Smooth muscle cell (in vitro differentiated cells): Measurements from ENCODE around the gene PDP2. TPM values are rescaled to one million over a fixed set of nuclear protein-coding genes. Genes with fewer than 3 reads are reported as not detected.

Experiments
- DNase-seq: peaks from one replicate; lab custom pipeline; 2025; ENCODE audit not compliant: unreplicated experiment; lab: John Stamatoyannopoulos, UW
- H2AFZ ChIP-seq: fragments of 200-600 bp; sonication (generic); 2 replicates; pipeline ENCODE4 v1.6.0; 2016; ENCODE audit warnings: antibody characterized with exemption, low read depth, mild to moderate bottlenecking
- H3F3A ChIP-seq: fragments of 200-600 bp; sonication (generic); 2 replicates; pipeline ENCODE4 v1.6.0; 2017; ENCODE audit warnings: antibody characterized with exemption, low read depth
- H3K27ac ChIP-seq: fragments of 200-600 bp; sonication (generic); 2 replicates; pipeline ENCODE4 v1.5.1; 2016; ENCODE audit warnings: low read depth, mild to moderate bottlenecking
- H3K27me3 ChIP-seq: fragments of 200-600 bp; sonication (generic); 2 replicates; pipeline ENCODE4 v1.6.1; 2016; ENCODE audit warnings: low read depth, mild to moderate bottlenecking
- H3K36me3 ChIP-seq: fragments of 200-600 bp; sonication (generic); 2 replicates; pipeline ENCODE4 v1.5.1; 2016; ENCODE audit warnings: low read depth
- H3K4me1 ChIP-seq: fragments of 200-600 bp; sonication (generic); 2 replicates; pipeline ENCODE4 v1.5.1; 2016; ENCODE audit warnings: low read depth
- H3K4me2 ChIP-seq: fragments of 200-600 bp; sonication (generic); 2 replicates; pipeline ENCODE4 v1.6.0; 2016; ENCODE audit warnings: mild to moderate bottlenecking
- H3K4me3 ChIP-seq: fragments of 200-600 bp; sonication (generic); 2 replicates; pipeline ENCODE4 v1.5.1; 2016; ENCODE audit warnings: mild to moderate bottlenecking
- H3K79me2 ChIP-seq: fragments of 200-600 bp; sonication (generic); 2 replicates; pipeline ENCODE4 v1.6.0; 2016; ENCODE audit warnings: low read depth, mild to moderate bottlenecking
- H3K9ac ChIP-seq: fragments of 200-600 bp; sonication (generic); 2 replicates; pipeline ENCODE4 v1.6.0; 2016; ENCODE audit warnings: low read depth
- H3K9me3 ChIP-seq: fragments of 200-600 bp; sonication (generic); replicated peaks from 2 replicates; pipeline ENCODE4 v1.5.1; 2016; ENCODE audit warnings: low read depth
- H4K20me1 ChIP-seq: fragments of 200-600 bp; sonication (generic); 2 replicates; pipeline ENCODE4 v1.6.0; 2016; ENCODE audit warnings: low read depth
- WGBS: methylation state at CpG from one replicate; pipeline ENCODE4 v1.1.7; 2016; ENCODE audit warnings: low lambda C conversion rate; 5-methylcytosine and 5-hydroxymethylcytosine counted together
- polyA plus RNA-seq: library from polyadenylated mRNA; unstranded; fragments of >200 nt; fragmentation: Nextera tagmentation; extraction: Ambion mirVana; gene quantifications from 2 replicates; pipeline ENCODE4 v1.2.1, GENCODE V29; 2016
- total RNA-seq: library from RNA; depleted of rRNA; stranded (reverse); fragments of >200 nt; gene quantifications from 2 replicates; pipeline ENCODE4 v1.2.3, GENCODE V29; 2014
- TF ChIP-seq, protein P1 (sequence below): fragments of 200-600 bp; sonication (generic); IDR thresholded peaks from 2 replicates; pipeline ENCODE4 v1.5.1; 2017; ENCODE audit warnings: borderline replicate concordance, mild to moderate bottlenecking, antibody characterized with exemption; ENCODE audit not compliant: insufficient read depth, poor library complexity, severe bottlenecking

Gene PDP2
- total and polyA plus RNA-seq, 2 experiments from 2014 or later: 1.1 to 5.7 TPM

DNA sequence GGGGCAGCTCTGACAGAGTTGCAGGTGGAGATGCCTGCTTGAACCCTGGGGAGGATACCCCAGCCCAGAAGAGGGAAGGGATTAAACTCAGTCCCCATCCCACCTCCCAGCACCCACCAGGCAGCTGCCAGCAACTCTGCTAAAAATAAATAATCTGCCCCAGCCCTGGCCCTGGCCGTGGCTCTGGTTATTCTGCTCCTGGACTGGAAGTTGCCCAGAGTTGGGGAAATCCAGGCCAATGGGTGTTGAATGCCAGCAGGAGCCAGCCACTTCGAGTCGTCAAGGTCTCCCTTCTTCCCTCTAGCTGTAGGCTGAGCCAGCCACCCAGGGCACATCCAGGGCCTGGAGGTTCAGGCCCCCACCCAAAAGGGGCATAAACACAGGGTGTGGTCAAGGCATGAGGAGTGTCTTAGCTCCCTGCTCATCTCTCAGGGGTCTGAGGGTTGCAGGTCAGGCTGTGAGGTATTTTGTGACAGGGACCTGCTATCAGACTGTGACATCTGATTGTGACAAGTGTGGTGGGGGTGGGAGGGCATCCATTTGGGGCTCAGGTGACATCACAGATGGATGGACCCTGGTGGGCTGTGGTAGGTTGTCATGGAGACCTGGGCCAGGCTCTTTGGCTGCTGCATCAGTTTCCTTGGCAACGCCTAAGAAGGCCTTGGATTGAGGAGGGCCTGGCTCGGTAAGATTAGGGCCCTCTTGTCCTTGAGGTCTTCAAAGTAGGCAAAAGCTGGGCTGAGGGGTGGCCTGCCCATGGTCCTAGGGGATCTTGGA lies 46.0 kb downstream of the PDP2 start:
- Histone ChIP-seq H3K4me1 (peaks cover 6% of the 10 kb centered on the region), H3K9me3 (no peaks in the 10 kb centered on the region), H3K4me2 (peak overlapping the region; percentile 38), H3K27ac (peak overlapping the region; percentile 86), H4K20me1 (no peaks in the 10 kb centered on the region), H2AFZ (no peak overlapping the region), H3K36me3 (no peaks in the 10 kb centered on the region), H3K27me3 (peaks cover 19% of the 10 kb centered on the region), H3K4me3 (no peak overlapping the region), H3K9ac (peak overlapping the region; percentile 82), H3K79me2 (no peaks in the 10 kb centered on the region), H3F3A (peaks cover 4% of the 10 kb centered on the region)
- WGBS: 78% methylated on average over 5 of the region's 5 CpGs
- TF ChIP-seq, protein P1, sequence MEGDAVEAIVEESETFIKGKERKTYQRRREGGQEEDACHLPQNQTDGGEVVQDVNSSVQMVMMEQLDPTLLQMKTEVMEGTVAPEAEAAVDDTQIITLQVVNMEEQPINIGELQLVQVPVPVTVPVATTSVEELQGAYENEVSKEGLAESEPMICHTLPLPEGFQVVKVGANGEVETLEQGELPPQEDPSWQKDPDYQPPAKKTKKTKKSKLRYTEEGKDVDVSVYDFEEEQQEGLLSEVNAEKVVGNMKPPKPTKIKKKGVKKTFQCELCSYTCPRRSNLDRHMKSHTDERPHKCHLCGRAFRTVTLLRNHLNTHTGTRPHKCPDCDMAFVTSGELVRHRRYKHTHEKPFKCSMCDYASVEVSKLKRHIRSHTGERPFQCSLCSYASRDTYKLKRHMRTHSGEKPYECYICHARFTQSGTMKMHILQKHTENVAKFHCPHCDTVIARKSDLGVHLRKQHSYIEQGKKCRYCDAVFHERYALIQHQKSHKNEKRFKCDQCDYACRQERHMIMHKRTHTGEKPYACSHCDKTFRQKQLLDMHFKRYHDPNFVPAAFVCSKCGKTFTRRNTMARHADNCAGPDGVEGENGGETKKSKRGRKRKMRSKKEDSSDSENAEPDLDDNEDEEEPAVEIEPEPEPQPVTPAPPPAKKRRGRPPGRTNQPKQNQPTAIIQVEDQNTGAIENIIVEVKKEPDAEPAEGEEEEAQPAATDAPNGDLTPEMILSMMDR: no peak
- DNase-seq: no peak

DNA sequence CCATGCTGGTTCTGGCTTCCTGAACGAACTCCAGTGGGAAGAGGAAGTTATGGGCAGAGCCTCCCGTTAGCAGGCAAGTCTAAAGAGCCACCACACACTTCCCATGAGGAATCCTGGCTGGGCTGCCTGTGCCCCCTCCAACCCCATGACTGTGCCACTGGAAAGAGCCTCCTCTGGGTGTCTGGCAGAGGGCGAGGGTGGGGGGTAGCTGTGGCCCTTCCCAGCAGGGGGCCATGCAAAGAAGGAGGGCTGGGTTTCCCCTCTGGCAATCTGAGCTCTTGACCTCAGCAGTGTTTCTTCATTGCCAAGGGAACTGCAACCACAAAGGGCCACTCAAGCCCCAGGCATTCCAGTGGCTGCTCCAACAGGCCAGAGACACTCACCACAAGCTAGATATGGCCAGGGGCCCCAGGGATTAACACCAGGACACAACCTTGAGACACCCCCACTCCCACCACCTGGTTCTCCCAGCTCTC lies 46.7 kb downstream of the PDP2 start:
- Histone ChIP-seq H3K27me3 (peaks cover 19% of the 10 kb centered on the region), H3F3A (peaks cover 4% of the 10 kb centered on the region), H3K4me3 (no peak overlapping the region), H3K4me1 (peaks cover 6% of the 10 kb centered on the region), H2AFZ (no peak overlapping the region), H3K9me3 (no peaks in the 10 kb centered on the region), H3K36me3 (no peaks in the 10 kb centered on the region), H3K9ac (peak overlapping the region; percentile 82), H4K20me1 (no peaks in the 10 kb centered on the region), H3K79me2 (no peaks in the 10 kb centered on the region), H3K4me2 (peak overlapping the region; percentile 57), H3K27ac (peak overlapping the region; percentile 86)
- peak; percentile 50 for DNase-seq
- TF ChIP-seq, protein P1: no peak
- WGBS: 27% methylated on average over 3 of the region's 3 CpGs

DNA sequence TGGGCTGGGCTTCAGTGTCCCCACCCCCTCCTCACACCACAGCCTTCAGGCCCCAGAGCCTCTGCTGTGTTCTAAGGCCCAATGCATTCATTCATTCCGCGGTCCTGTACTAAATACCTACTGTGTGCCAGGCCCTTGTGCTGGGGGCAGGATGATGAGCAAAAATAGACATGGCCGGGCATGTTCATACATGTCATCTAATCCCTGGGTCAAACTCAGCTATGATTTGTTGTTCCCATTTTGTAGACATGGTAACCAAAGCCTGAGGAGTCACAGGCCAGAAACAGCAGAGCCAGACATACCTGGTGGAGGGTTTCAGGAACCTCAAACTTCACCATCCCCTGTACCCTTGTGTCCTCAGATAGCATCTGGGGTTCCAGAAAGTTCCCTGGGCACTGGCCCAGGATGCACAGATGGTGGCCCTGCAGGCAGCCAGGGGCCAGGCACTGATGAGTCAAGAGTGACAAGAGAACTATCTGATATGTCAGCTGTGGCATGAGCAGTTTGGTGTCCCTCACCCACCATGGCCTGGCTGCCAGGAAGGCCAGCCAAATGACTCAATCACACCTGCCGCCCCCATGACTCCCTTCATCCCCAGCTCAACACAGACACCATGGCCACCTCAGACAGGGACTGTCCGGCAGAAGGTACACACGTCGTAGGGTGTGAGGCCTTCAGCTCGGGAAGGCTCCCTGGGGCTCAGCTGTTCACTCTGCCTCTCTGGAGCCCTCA lies 47.8 kb downstream of the PDP2 start:
- WGBS: 82% methylated on average over 8 of the region's 8 CpGs
- peak overlapping the region; percentile 57 for H3K4me2 ChIP-seq

More for the DNA sequence above, 47.8 kb downstream of the PDP2 start:
- Histone ChIP-seq H3K27me3 (peaks cover 19% of the 10 kb centered on the region), H3F3A (peaks cover 4% of the 10 kb centered on the region), H3K36me3 (no peaks in the 10 kb centered on the region), H2AFZ (no peak overlapping the region), H3K9me3 (no peaks in the 10 kb centered on the region), H4K20me1 (no peaks in the 10 kb centered on the region), H3K9ac (peak overlapping the region; percentile 69), H3K4me1 (peaks cover 6% of the 10 kb centered on the region), H3K27ac (peak overlapping the region; percentile 86), H3K4me3 (no peak overlapping the region), H3K79me2 (peaks cover under 1% of the 10 kb centered on the region)
- DNase-seq: no peak
- TF ChIP-seq, protein P1: no peak
